Naive thymus-derived CD4-positive, alpha-beta T cell (primary cell): ENCODE measurements around the gene FLT3. TPM values are rescaled to one million over a fixed set of nuclear protein-coding genes. Genes with fewer than 3 reads are reported as not detected.

Source experiments
- ATAC-seq: fragments of 150-1000 bp; cut with Tn5 transposase; 2 replicates; pipeline ENCODE4 v1.10.0; 2021; ENCODE audit warnings: mild to moderate bottlenecking, moderate library complexity
- CTCF ChIA-PET: fragments of 350-600 bp; sonication (Branson Sonifier 250); formaldehyde crosslinking; loops from one replicate; lab custom pipeline; 2021; ENCODE audit warnings: antibody characterized with exemption; lab: Charles Lee
- POLR2A ChIA-PET: fragments of 350-600 bp; sonication (Branson Sonifier 250); formaldehyde crosslinking; loops from one replicate; lab custom pipeline; 2021; ENCODE audit warnings: antibody characterized with exemption, inconsistent platforms; lab: Charles Lee
- DNase-seq, 9 donors: peaks; one replicate each; pipeline versions ENCODE4 v3.0.0 to v3.0.0-alpha.2; 2020 to 2022; ENCODE audit warnings: mixed read lengths in 1 of 9
- H3K27ac ChIP-seq: one replicate; pipeline ENCODE4 v1.7.0; 2013; ENCODE audit warnings: mild to moderate bottlenecking, low read depth, low read length, moderate library complexity
- H3K27me3 ChIP-seq, 2 donors: one replicate each; pipeline ENCODE4 v1.7.0; 2013; ENCODE audit warnings: low read length in 2 of 2, mild to moderate bottlenecking in 2 of 2, moderate library complexity in 2 of 2; ENCODE audit not compliant: control insufficient read depth in 2 of 2, insufficient read depth in 2 of 2
- H3K36me3 ChIP-seq, 3 experiments: 1 replicate in 2 of 3; 2 replicates in 1 of 3; pipeline ENCODE4 v1.7.0; 2013; ENCODE audit warnings: low read length in 3 of 3, mild to moderate bottlenecking in 3 of 3, moderate library complexity in 1 of 3; ENCODE audit not compliant: insufficient read depth in 3 of 3, control insufficient read depth in 2 of 3
- H3K4me1 ChIP-seq, 2 donors: one replicate each; pipeline ENCODE4 v1.7.0; 2013; ENCODE audit warnings: low read length in 2 of 2, mild to moderate bottlenecking in 2 of 2, moderate library complexity in 1 of 2; ENCODE audit not compliant: control insufficient read depth in 2 of 2, insufficient read depth in 2 of 2
- H3K4me3 ChIP-seq: 2 replicates; pipeline ENCODE4 v1.7.0; 2013; ENCODE audit warnings: mild to moderate bottlenecking, low read length
- H3K9me3 ChIP-seq, 3 experiments: 1 replicate in 2 of 3; 2 replicates in 1 of 3; pipeline ENCODE4 v1.7.0; 2013; ENCODE audit warnings: low read length in 3 of 3; ENCODE audit not compliant: control insufficient read depth in 2 of 3
- H3K27ac Mint-ChIP-seq, 9 donors: one replicate each; pipeline ENCODE4 v1.8.0; 2020 to 2022; ENCODE audit warnings: mixed read lengths in 9 of 9, mild to moderate bottlenecking in 8 of 9, moderate library complexity in 5 of 9, inconsistent platforms in 2 of 9
- H3K27me3 Mint-ChIP-seq, 5 donors: one replicate each; pipeline ENCODE4 v1.8.0; 2021 to 2022; ENCODE audit warnings: mixed read lengths in 5 of 5, mild to moderate bottlenecking in 1 of 5
- H3K36me3 Mint-ChIP-seq, 5 donors: one replicate each; pipeline ENCODE4 v1.8.0; 2020 to 2022; ENCODE audit warnings: mixed read lengths in 5 of 5, mild to moderate bottlenecking in 3 of 5, inconsistent platforms in 1 of 5
- H3K4me1 Mint-ChIP-seq, 7 donors: one replicate each; pipeline ENCODE4 v1.8.0; 2020 to 2022; ENCODE audit warnings: mixed read lengths in 7 of 7, mild to moderate bottlenecking in 3 of 7, inconsistent platforms in 1 of 7
- H3K4me3 Mint-ChIP-seq, 10 donors: one replicate each; pipeline ENCODE4 v1.8.0; 2020 to 2022; ENCODE audit warnings: mild to moderate bottlenecking in 10 of 10, mixed read lengths in 10 of 10, moderate library complexity in 6 of 10, inconsistent platforms in 2 of 10
- H3K9me3 Mint-ChIP-seq, 11 donors: one replicate each; pipeline ENCODE4 v1.8.0; 2020 to 2022; ENCODE audit warnings: mixed read lengths in 11 of 11, mild to moderate bottlenecking in 4 of 11, inconsistent platforms in 1 of 11, moderate library complexity in 1 of 11
- intact Hi-C, 2 donors: fragments of 100-400 bp; cut with micrococcal nuclease; formaldehyde crosslinking; loops; one replicate each; pipeline ENCODE4 v1.15.1; 2023
- polyA plus RNA-seq, 2 donors: library from polyadenylated mRNA; unstranded; fragments of 300-500 nt; fragmentation: Illumina TruSeq; gene quantifications; one replicate each; pipeline ENCODE4 v1.2.3, GENCODE V29; 2021
- total RNA-seq, 6 experiments: library from RNA in 5 of 6; stranded (reverse) in 5 of 6; gene quantifications; 1 replicate in 5 of 6; 2 replicates in 1 of 6; pipeline ENCODE4 v1.2.3 and lab custom pipeline; 2021 to 2026

The FLT3 gene
- total and polyA plus RNA-seq, 7 experiments from 2014 or later = 0.77 to 3.4 TPM; not detected in 5

- Histone ChIP-seq H3K36me3 (peaks cover 0 to 10% (median 0%) of the 10 kb centered on the region in 3 experiments), H3K27me3 (no peaks in the 10 kb centered on the region), H3K4me1 (peaks cover 24% of the 10 kb centered on the region in 2 donors), H3K9me3 (no peaks in the 10 kb centered on the region), H3K27ac (peak overlapping the region; percentile 99), H3K4me3 (peak overlapping the region; percentile 56)
- H3K27ac Mint-ChIP-seq = peak overlapping the region; percentile 90 to 99 (median 98)
- peaks cover 0 to 2% (median 0%) of the 10 kb centered on the region in 5 donors for H3K27me3 Mint-ChIP-seq
- ATAC-seq = peak; percentile 80
- H3K4me3 Mint-ChIP-seq = peak overlapping the region; percentile 90 to 99 (median 94)
- peaks cover 43 to 60% (median 51%) of the 10 kb centered on the region in 7 donors for H3K4me1 Mint-ChIP-seq
- peaks cover 0 to 10% (median 0%) of the 10 kb centered on the region in 11 donors for H3K9me3 Mint-ChIP-seq
- DNase-seq = peak; percentile 72 to 95 (median 88)
- intact Hi-C loops = loop anchor here (1.0 to 10.0 kb wide), 23 partner anchors 48 to 1954 kb away; partner anchors contain the start of genes MTIF3 (in 2 of the 2), POMP (in 2 of the 2), RPL21 (in 2 of the 2) and LNX2 (in 1 of the 2)
- POLR2A ChIA-PET = interaction anchor here (0.6 to 1.9 kb wide), 11 partner anchors 9 to 713 kb away, joined by 3 to 11 read pairs (median 4); partner anchors contain the start of genes MTIF3 and POMP
- CTCF ChIA-PET = interaction anchor here (0.7 kb wide), 1 partner anchor 180 kb away, joined by 3 read pairs; no protein-coding TSS in a partner anchor
- H3K36me3 Mint-ChIP-seq = peaks cover 0 to 6% (median 3%) of the 10 kb centered on the region in 5 donors
These were observed 38.5 kb upstream of the FLT3 start for GRCh38 chr13:28138756-28139470.

GRCh38 chr13:28138012-28138755 lies 37.8 kb upstream of the FLT3 start, which contains the start of gene PAN3:
TSS of gene PAN3 (plus strand) at chr13:28138545. CDS start at chr13:28138658, 113 bp downstream.
- peak; percentile 88 to 92 (median 91) for DNase-seq
- ChIA-PET CTCF (interaction anchor here (0.8 kb wide), 1 partner anchor 10 kb away, joined by 3 read pairs; no protein-coding TSS in a partner anchor), POLR2A (interaction anchor here (0.6 to 1.9 kb wide), 6 partner anchors 8 to 712 kb away, joined by 3 to 5 read pairs (median 4); partner anchors contain the start of gene MTIF3)
- Mint-ChIP-seq H3K9me3 (peaks cover 0 to 10% (median 0%) of the 10 kb centered on the region in 11 donors), H3K27me3 (peaks cover 0 to 2% (median 0%) of the 10 kb centered on the region in 5 donors), H3K27ac (peak within 1 kb of the TSS; percentile 96 to 99 (median 98)), H3K4me1 (peaks cover 43 to 52% (median 47%) of the 10 kb centered on the region in 7 donors), H3K36me3 (peaks cover 0 to 6% (median 0%) of the 10 kb centered on the region in 5 donors), H3K4me3 (peak within 1 kb of the TSS; percentile 90 to 99 (median 96))
- intact Hi-C loops = loop anchor here (1.0 to 10.0 kb wide), 17 partner anchors 49 to 1953 kb away; partner anchors contain the start of genes MTIF3 (in 1 of the 2), POMP (in 1 of the 2), RPL21 (in 1 of the 2) and SLC46A3 (in 1 of the 2)
- peaks cover 0 to 10% (median 0%) of the 10 kb centered on the region in 3 experiments for H3K36me3 ChIP-seq
- peak within 1 kb of the TSS; percentile 56 for H3K4me3 ChIP-seq
- peak within 1 kb of the TSS; percentile 99 for H3K27ac ChIP-seq
- peak; percentile 73 for ATAC-seq
- H3K4me1 ChIP-seq = peaks cover 24% of the 10 kb centered on the region in 2 donors
- H3K27me3 ChIP-seq = no peaks in the 10 kb centered on the region
- H3K9me3 ChIP-seq = no peaks in the 10 kb centered on the region

GRCh38 chr13:28137596-28137995 lies 37.2 kb upstream of the FLT3 start:
- H3K9me3 ChIP-seq = no peaks in the 10 kb centered on the region
- CTCF ChIA-PET = interaction anchor here (0.8 kb wide), 1 partner anchor 11 kb away, joined by 3 read pairs; no protein-coding TSS in a partner anchor
- Mint-ChIP-seq H3K27ac (peak overlapping the region; percentile 96 to 99 (median 98)), H3K27me3 (peaks cover 0 to 2% (median 0%) of the 10 kb centered on the region in 5 donors), H3K4me1 (peaks cover 38 to 46% (median 41%) of the 10 kb centered on the region in 7 donors), H3K4me3 (peak overlapping the region; percentile 90 to 99 (median 95)), H3K9me3 (peaks cover 0 to 10% (median 0%) of the 10 kb centered on the region in 11 donors), H3K36me3 (peaks cover 0 to 6% (median 0%) of the 10 kb centered on the region in 5 donors)
- H3K4me3 ChIP-seq = peak overlapping the region; percentile 56
- peak in 1 of 9 donors; percentile 13 for DNase-seq
- peaks cover 18 to 20% of the 10 kb centered on the region in 2 donors for H3K4me1 ChIP-seq
- POLR2A ChIA-PET = interaction anchor here (0.6 to 1.7 kb wide), 4 partner anchors 8 to 522 kb away, joined by 3 to 5 read pairs (median 4); partner anchors contain the start of gene POMP
- ATAC-seq = no peak
- peak overlapping the region; percentile 99 for H3K27ac ChIP-seq
- H3K36me3 ChIP-seq = peaks cover 0 to 10% (median 0%) of the 10 kb centered on the region in 3 experiments
- intact Hi-C loops = loop anchor here (5.0 to 10.0 kb wide), 3 partner anchors 135 to 1953 kb away; no protein-coding TSS in a partner anchor
- H3K27me3 ChIP-seq = no peaks in the 10 kb centered on the region

GRCh38 chr13:28136916-28137315 lies 36.5 kb upstream of the FLT3 start:
- Mint-ChIP-seq H3K27ac (peak overlapping the region; percentile 96 to 99 (median 98)), H3K9me3 (peaks cover 0 to 10% (median 0%) of the 10 kb centered on the region in 11 donors), H3K27me3 (peaks cover 0 to 2% (median 0%) of the 10 kb centered on the region in 5 donors), H3K36me3 (peaks cover 0 to 6% (median 0%) of the 10 kb centered on the region in 5 donors), H3K4me1 (peaks cover 31 to 40% (median 35%) of the 10 kb centered on the region in 7 donors), H3K4me3 (peak overlapping the region; percentile 90 to 99 (median 95))
- Histone ChIP-seq H3K36me3 (peaks cover 0 to 10% (median 0%) of the 10 kb centered on the region in 3 experiments), H3K9me3 (no peaks in the 10 kb centered on the region), H3K4me3 (peak overlapping the region; percentile 56), H3K27me3 (no peaks in the 10 kb centered on the region), H3K27ac (peak overlapping the region; percentile 99), H3K4me1 (peaks cover 15 to 17% of the 10 kb centered on the region in 2 donors)
- CTCF ChIA-PET = no interaction called here
- DNase-seq (peak in 4 of 9 donors; percentile 2 to 21 (median 9)), ATAC-seq (no peak)
- intact Hi-C loops = loop anchor here (5.0 to 10.0 kb wide), 3 partner anchors 135 to 1952 kb away; no protein-coding TSS in a partner anchor
- POLR2A ChIA-PET = interaction anchor here (1.0 kb wide), 1 partner anchor 522 kb away, joined by 3 read pairs; the partner anchor contains the start of gene POMP

GRCh38 chr13:28131646-28132045 lies 31.3 kb upstream of the FLT3 start:
- no peaks in the 10 kb centered on the region for H3K9me3 Mint-ChIP-seq
- H3K4me3 ChIP-seq = no peak overlapping the region
- H3K4me1 ChIP-seq = peaks cover 0 to under 1% of the 10 kb centered on the region in 2 donors
- ChIA-PET POLR2A (interaction anchor here (0.5 kb wide), 1 partner anchor 98 kb away, joined by 3 read pairs; no protein-coding TSS in a partner anchor), CTCF (no interaction called here)
- peaks cover 1 to 6% (median 6%) of the 10 kb centered on the region in 7 donors for H3K4me1 Mint-ChIP-seq
- ATAC-seq (no peak), DNase-seq (no peak)
- no peaks in the 10 kb centered on the region for H3K9me3 ChIP-seq
- H3K27me3 ChIP-seq = no peaks in the 10 kb centered on the region
- H3K4me3 Mint-ChIP-seq = no peak overlapping the region
- H3K27ac ChIP-seq = no peak overlapping the region
- no peaks in the 10 kb centered on the region for H3K36me3 ChIP-seq
- H3K27me3 Mint-ChIP-seq = peaks cover 0 to 10% (median 0%) of the 10 kb centered on the region in 5 donors
- no peak overlapping the region for H3K27ac Mint-ChIP-seq
- intact Hi-C loops = loop anchor here in 1 of 2 donors (10.0 kb wide), 1 partner anchor 1947 kb away; no protein-coding TSS in a partner anchor
- H3K36me3 Mint-ChIP-seq = no peaks in the 10 kb centered on the region
